Endothelial cell of umbilical vein (primary cell): ENCODE data around the gene RIOX2. TPM values are rescaled to one million over a fixed set of nuclear protein-coding genes. Genes with fewer than 3 reads are reported as not detected.

Experiments used
- BruUV-seq: library from RNA; stranded (reverse); fragments of 400-500 nt; replicated peaks from 2 replicates; lab custom pipeline; 2021; lab: Mats Ljungman, UMichigan
- CTCF ChIA-PET: fragments of 300-600, 350-600 bp; sonication (Branson Sonifier 250); formaldehyde crosslinking; loops from one replicate; lab custom pipeline; 2021; ENCODE audit warnings: antibody characterized with exemption, inconsistent platforms; lab: Charles Lee
- POLR2A ChIA-PET: fragments of 300-600, 350-600 bp; sonication (Branson Sonifier 250); formaldehyde crosslinking; loops from one replicate; lab custom pipeline; 2021; ENCODE audit warnings: antibody characterized with exemption, inconsistent platforms; lab: Charles Lee
- DNase-seq: peaks from one replicate; pipeline ENCODE4 v3.0.0-alpha.2; 2011; ENCODE audit warnings: low read depth, low spot score
- FAIRE-seq: peaks from 2 replicates; lab custom pipeline; 2011; peaks lifted over from hg19 to GRCh38; lab: Jason Lieb, UNC
- H2AFZ ChIP-seq: 2 replicates; pipeline ENCODE4 v1.6.0; 2012; ENCODE audit warnings: low read depth, low read length, control low read depth, inconsistent platforms
- H3K27ac ChIP-seq: 2 replicates; pipeline ENCODE4 v1.5.1; 2011; ENCODE audit warnings: low read depth, mild to moderate bottlenecking, control low read depth, low read length, moderate library complexity; ENCODE audit not compliant: insufficient read depth
- H3K27me3 ChIP-seq, 2 experiments: 2 replicates each; pipeline versions ENCODE4 v1.6.0 to v1.6.1; 2011; ENCODE audit warnings: low read length in 2 of 2, mixed read lengths in 1 of 2; ENCODE audit not compliant: control insufficient read depth in 2 of 2, insufficient read depth in 2 of 2
- H3K36me3 ChIP-seq, 2 experiments: 2 replicates in 1 of 2; 3 replicates in 1 of 2; pipeline ENCODE4 v1.5.1; 2011; ENCODE audit warnings: low read length in 2 of 2, mild to moderate bottlenecking in 1 of 2, moderate library complexity in 1 of 2; ENCODE audit not compliant: control insufficient read depth in 2 of 2, insufficient read depth in 2 of 2; ENCODE audit errors: extremely low read depth in 1 of 2
- H3K4me1 ChIP-seq: 3 replicates; pipeline ENCODE4 v1.5.1; 2011; ENCODE audit warnings: mild to moderate bottlenecking, low read length; ENCODE audit not compliant: control insufficient read depth, insufficient read depth; ENCODE audit errors: extremely low read depth
- H3K4me2 ChIP-seq: 2 replicates; pipeline ENCODE4 v1.6.1; 2011; ENCODE audit warnings: low read length, control low read depth, mixed read lengths; ENCODE audit not compliant: insufficient read depth
- H3K4me3 ChIP-seq, 3 experiments: fragments of 200-600 bp in 1 of 3; sonication (generic), shearing (Covaris generic) in 1 of 3; replicated peaks in 1 of 3; 2 replicates each; pipeline ENCODE4 v1.5.1; 2011 to 2016; ENCODE audit warnings: control low read depth in 3 of 3, low read length in 3 of 3, mild to moderate bottlenecking in 2 of 3, inconsistent platforms in 1 of 3, low read depth in 1 of 3, moderate library complexity in 1 of 3; ENCODE audit not compliant: insufficient read depth in 1 of 3
- H3K79me2 ChIP-seq: 2 replicates; pipeline ENCODE4 v1.6.0; 2012; ENCODE audit warnings: low read length, inconsistent platforms; ENCODE audit not compliant: control insufficient read depth, insufficient read depth
- H3K9ac ChIP-seq: replicated peaks from 2 replicates; pipeline ENCODE3; 2011; ENCODE audit warnings: low read length, control low read depth; ENCODE audit not compliant: insufficient read depth; ENCODE audit errors: extremely low read depth
- H3K9me1 ChIP-seq: replicated peaks from 3 replicates; pipeline ENCODE4 v1.6.0; 2011; ENCODE audit warnings: mild to moderate bottlenecking, low read length; ENCODE audit not compliant: control insufficient read depth, insufficient read depth; ENCODE audit errors: extremely low read depth
- H3K9me3 ChIP-seq: replicated peaks from 2 replicates; pipeline ENCODE4 v1.5.1; 2012; ENCODE audit warnings: low read length, inconsistent platforms; ENCODE audit not compliant: control insufficient read depth, insufficient read depth
- H4K20me1 ChIP-seq: replicated peaks from 2 replicates; pipeline ENCODE3; 2011; ENCODE audit warnings: mild to moderate bottlenecking, low read length; ENCODE audit not compliant: control insufficient read depth, insufficient read depth; ENCODE audit errors: extremely low read depth
- EZH2 ChIP-seq: IDR thresholded peaks from 2 replicates; pipeline ENCODE4 v1.6.1; 2012; ENCODE audit warnings: borderline replicate concordance, low read depth, mild to moderate bottlenecking, moderate library complexity, low read length, inconsistent platforms; ENCODE audit not compliant: severe bottlenecking
- FOS ChIP-seq: IDR thresholded peaks from 2 replicates; pipeline ENCODE4 v1.6.1; 2011; ENCODE audit warnings: mild to moderate bottlenecking, low read length, moderate library complexity, borderline replicate concordance; ENCODE audit not compliant: insufficient read depth
- JUN ChIP-seq: IDR thresholded peaks from 2 replicates; pipeline ENCODE4 v1.6.1; 2011; ENCODE audit warnings: borderline replicate concordance, low read depth; ENCODE audit not compliant: insufficient read length, insufficient read depth
- POLR2AphosphoS5 ChIP-seq: IDR thresholded peaks from 2 replicates; pipeline ENCODE4 v1.6.1; 2012; ENCODE audit warnings: low read depth, mild to moderate bottlenecking, control low read depth, low read length, moderate library complexity; ENCODE audit not compliant: insufficient read depth
- dilution Hi-C: fragments of 300-500 bp; cut with MboI; formaldehyde crosslinking; loops from one replicate; pipeline ENCODE4 v1.15.0; 2019; ENCODE audit warnings: low sequenced_read_pairs; ENCODE audit not compliant: extremely low pct_ligation_motif_present
- intact Hi-C: fragments of 100-400 bp; cut with micrococcal nuclease; formaldehyde crosslinking; loops from one replicate; pipeline ENCODE4 v1.10.0; 2022
- polyA plus RNA-seq, 4 experiments: library from polyadenylated mRNA; depleted of rRNA in 3 of 4; stranded (reverse) in 3 of 4; unstranded in 1 of 4; fragments of >200 nt; gene quantifications; 2 replicates each; pipeline versions ENCODE4 v1.2.1 to v1.2.3, GENCODE V29; 2011 to 2012; ENCODE audit warnings: missing spikeins in 1 of 4
- total RNA-seq: library from RNA; stranded (reverse); gene quantifications from 2 replicates; pipeline ENCODE4 v1.2.3, GENCODE V29; 2021
- TF ChIP-seq, protein P1 (sequence below), 2 donors: IDR thresholded peaks; 1 replicate in 1 of 2; 2 replicates in 1 of 2; pipeline ENCODE4 v1.5.1; 2011; ENCODE audit warnings: low read length in 2 of 2, mild to moderate bottlenecking in 2 of 2, moderate library complexity in 2 of 2, control low read depth in 1 of 2, inconsistent platforms in 1 of 2, low read depth in 1 of 2; ENCODE audit not compliant: insufficient read depth in 1 of 2; ENCODE audit errors: extremely low read depth in 1 of 2
- TF ChIP-seq, protein P2 (sequence below): IDR thresholded peaks from 2 replicates; pipeline ENCODE4 v1.6.1; 2011; ENCODE audit not compliant: insufficient read depth, insufficient read length

RIOX2 gene
- total and polyA plus RNA-seq, 2 donors (not counting 3 experiments of a cell fraction or from before 2014, with no cell fraction given), result 14.5 to 30.5 TPM

DNA sequence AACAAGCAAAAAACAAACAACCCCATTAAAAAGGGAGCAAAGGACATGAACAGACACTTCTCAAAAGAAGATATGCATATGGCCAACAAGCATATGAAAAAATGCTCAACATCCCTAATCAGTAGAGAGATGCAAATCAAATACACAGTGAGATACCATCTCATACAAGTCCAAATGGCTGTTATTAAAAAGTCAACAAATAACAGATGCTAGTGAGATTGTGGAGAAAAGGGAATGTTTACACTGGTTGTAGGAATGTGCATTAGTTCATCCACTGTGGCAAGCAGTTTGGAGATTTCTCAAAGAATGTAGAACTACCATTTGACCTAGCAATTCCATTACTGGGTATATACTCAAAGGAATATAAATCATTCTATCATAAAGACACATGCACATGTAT lies 44.5 kb downstream of the RIOX2 start:
- TF ChIP-seq, protein P1, sequence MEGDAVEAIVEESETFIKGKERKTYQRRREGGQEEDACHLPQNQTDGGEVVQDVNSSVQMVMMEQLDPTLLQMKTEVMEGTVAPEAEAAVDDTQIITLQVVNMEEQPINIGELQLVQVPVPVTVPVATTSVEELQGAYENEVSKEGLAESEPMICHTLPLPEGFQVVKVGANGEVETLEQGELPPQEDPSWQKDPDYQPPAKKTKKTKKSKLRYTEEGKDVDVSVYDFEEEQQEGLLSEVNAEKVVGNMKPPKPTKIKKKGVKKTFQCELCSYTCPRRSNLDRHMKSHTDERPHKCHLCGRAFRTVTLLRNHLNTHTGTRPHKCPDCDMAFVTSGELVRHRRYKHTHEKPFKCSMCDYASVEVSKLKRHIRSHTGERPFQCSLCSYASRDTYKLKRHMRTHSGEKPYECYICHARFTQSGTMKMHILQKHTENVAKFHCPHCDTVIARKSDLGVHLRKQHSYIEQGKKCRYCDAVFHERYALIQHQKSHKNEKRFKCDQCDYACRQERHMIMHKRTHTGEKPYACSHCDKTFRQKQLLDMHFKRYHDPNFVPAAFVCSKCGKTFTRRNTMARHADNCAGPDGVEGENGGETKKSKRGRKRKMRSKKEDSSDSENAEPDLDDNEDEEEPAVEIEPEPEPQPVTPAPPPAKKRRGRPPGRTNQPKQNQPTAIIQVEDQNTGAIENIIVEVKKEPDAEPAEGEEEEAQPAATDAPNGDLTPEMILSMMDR (IDR thresholded peaks at IDR 0.05; ENCODE audit: extremely low read depth in 1 of 2, insufficient read depth in 1 of 2, low read depth in 1 of 2, low read length in 2 of 2), result no peak
- TF ChIP-seq JUN (no peak), EZH2 (no peak), POLR2AphosphoS5 (no peak), FOS (no peak)
- TF ChIP-seq, protein P2, sequence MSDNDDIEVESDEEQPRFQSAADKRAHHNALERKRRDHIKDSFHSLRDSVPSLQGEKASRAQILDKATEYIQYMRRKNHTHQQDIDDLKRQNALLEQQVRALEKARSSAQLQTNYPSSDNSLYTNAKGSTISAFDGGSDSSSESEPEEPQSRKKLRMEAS, result no peak
- Histone ChIP-seq H3K36me3 (no peaks in the 10 kb centered on the region), H4K20me1 (no peaks in the 10 kb centered on the region), H3K4me3 (no peak overlapping the region), H3K79me2 (no peaks in the 10 kb centered on the region), H3K27me3 (no peaks in the 10 kb centered on the region), H2AFZ (no peak overlapping the region), H3K4me2 (no peak overlapping the region), H3K9ac (no peak overlapping the region), H3K9me3 (no peaks in the 10 kb centered on the region), H3K9me1 (no peaks in the 10 kb centered on the region), H3K27ac (no peak overlapping the region), H3K4me1 (no peaks in the 10 kb centered on the region)
- no TSS peak for BruUV-seq
- ChIA-PET CTCF (no interaction called here), POLR2A (no interaction called here)
- intact Hi-C loops, result no loop called here
- no peak for DNase-seq
- FAIRE-seq, result no peak
- dilution Hi-C loops, result no loop called here
